ENCODE results near the gene BANP.

The BANP gene

GRCh38 chr16:88055356-88055755 is 104.1 kb downstream of the BANP start:
- no peak for DNase-seq

GRCh38 chr16:88056212-88056611 is 105.0 kb downstream of the BANP start:
- DNase-seq, result no peak

- DNase-seq, result no peak
Observed at GRCh38 chr16:88057656-88058055, 106.4 kb downstream of the BANP start.

GRCh38 chr16:88058136-88058535 is 106.9 kb downstream of the BANP start:
- DNase-seq, result no peak

GRCh38 chr16:88058817-88059216 is 107.6 kb downstream of the BANP start:
- DNase-seq, result no peak

- no peak for DNase-seq
Observed at GRCh38 chr16:88059701-88060386, 108.6 kb downstream of the BANP start.

- no peak for DNase-seq
Observed at GRCh38 chr16:88060524-88061219, 109.4 kb downstream of the BANP start.

- DNase-seq, result no peak
Observed at GRCh38 chr16:88061346-88062110, 110.3 kb downstream of the BANP start.

GRCh38 chr16:88062341-88063210 is 111.3 kb downstream of the BANP start:
- DNase-seq, result no peak

- DNase-seq, result no peak
Observed at GRCh38 chr16:88063211-88063773, 112.1 kb downstream of the BANP start.

GRCh38 chr16:88064011-88064888 is 113.0 kb downstream of the BANP start:
- no peak for DNase-seq

GRCh38 chr16:88064889-88065746 is 113.9 kb downstream of the BANP start:
- no peak for DNase-seq

GRCh38 chr16:88065747-88066142 is 114.5 kb downstream of the BANP start:
- DNase-seq, result no peak

GRCh38 chr16:88066234-88066633 is 115.0 kb downstream of the BANP start:
- no peak for DNase-seq

- no peak for DNase-seq
Observed at GRCh38 chr16:88066680-88067529, 115.7 kb downstream of the BANP start.

- no peak for DNase-seq
Observed at GRCh38 chr16:88067530-88068411, 116.5 kb downstream of the BANP start.

- DNase-seq, result no peak
Observed at GRCh38 chr16:88068476-88069396, 117.5 kb downstream of the BANP start.

Data from CD4-positive, alpha-beta T cell treated with Interferon gamma for 1 hour (primary cell).